GM18517 (cell line): ENCODE results near the gene PSKH1.

Experiments used
- ATAC-seq: cut with Tn5 transposase; IDR thresholded peaks from one replicate; pipeline ENCODE4 v1.9.1; 2021; ENCODE audit warnings: mild to moderate bottlenecking, moderate library complexity; ENCODE audit not compliant: unreplicated experiment

The PSKH1 gene

DNA sequence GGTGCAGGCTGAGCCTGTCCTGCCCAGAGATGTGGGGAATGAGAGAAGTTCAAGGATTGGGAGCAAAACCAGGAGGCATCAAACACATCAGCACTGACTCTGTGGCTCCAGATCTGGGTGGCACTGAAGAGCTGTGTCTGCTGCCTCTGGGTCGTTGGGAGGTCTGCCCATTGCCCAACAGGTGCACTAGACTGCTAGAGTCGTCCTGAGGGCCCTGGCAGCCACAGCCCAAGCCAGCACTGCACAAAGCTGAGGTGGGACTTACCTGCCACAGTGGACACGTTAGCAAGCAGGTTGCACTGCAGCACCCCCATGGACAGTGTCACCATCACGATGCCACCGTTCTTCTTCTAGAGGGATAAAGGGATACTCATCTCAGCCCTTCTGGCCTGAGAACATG lies 84.0 kb downstream of the PSKH1 start:
- ATAC-seq: no peak

- ATAC-seq: no peak
Measured at GRCh38 chr16:67977469-67978227, 84.6 kb downstream of the PSKH1 start.
